Esophagus squamous epithelium (tissue), 4 donors: ENCODE results near the gene BOLL.

Experiments used
- POLR2A ChIP-seq, 4 donors: fragments of 450-650 bp; IDR thresholded peaks; one replicate each; pipeline ENCODE4 v1.6.1; 2017; ENCODE audit warnings: antibody characterized with exemption in 4 of 4, mild to moderate bottlenecking in 4 of 4, moderate library complexity in 3 of 4
- TF ChIP-seq, protein P1 (sequence below), 6 experiments: fragments of 450-650 bp in 4 of 6; fragments of 200-600 bp in 2 of 6; sonication (generic) in 2 of 6; IDR thresholded peaks; one replicate each; pipeline ENCODE4 v1.5.1; 2016 to 2019; ENCODE audit warnings: antibody characterized with exemption in 6 of 6, mild to moderate bottlenecking in 4 of 6, moderate library complexity in 4 of 6

GRCh38 chr2:197760293-197760657 is 24.8 kb downstream of the BOLL start:
- TF ChIP-seq, protein P1, sequence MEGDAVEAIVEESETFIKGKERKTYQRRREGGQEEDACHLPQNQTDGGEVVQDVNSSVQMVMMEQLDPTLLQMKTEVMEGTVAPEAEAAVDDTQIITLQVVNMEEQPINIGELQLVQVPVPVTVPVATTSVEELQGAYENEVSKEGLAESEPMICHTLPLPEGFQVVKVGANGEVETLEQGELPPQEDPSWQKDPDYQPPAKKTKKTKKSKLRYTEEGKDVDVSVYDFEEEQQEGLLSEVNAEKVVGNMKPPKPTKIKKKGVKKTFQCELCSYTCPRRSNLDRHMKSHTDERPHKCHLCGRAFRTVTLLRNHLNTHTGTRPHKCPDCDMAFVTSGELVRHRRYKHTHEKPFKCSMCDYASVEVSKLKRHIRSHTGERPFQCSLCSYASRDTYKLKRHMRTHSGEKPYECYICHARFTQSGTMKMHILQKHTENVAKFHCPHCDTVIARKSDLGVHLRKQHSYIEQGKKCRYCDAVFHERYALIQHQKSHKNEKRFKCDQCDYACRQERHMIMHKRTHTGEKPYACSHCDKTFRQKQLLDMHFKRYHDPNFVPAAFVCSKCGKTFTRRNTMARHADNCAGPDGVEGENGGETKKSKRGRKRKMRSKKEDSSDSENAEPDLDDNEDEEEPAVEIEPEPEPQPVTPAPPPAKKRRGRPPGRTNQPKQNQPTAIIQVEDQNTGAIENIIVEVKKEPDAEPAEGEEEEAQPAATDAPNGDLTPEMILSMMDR (IDR thresholded peaks at IDR 0.05) = no peak
- TF ChIP-seq POLR2A (IDR thresholded peaks at IDR 0.05) = no peak
